Epithelial cell of esophagus (primary cell): ENCODE measurements around the gene KCNMA1.

Experiments used
- DNase-seq: peaks from one replicate; pipeline ENCODE4 v3.0.0; 2010; ENCODE audit warnings: low read depth
- H3K4me3 ChIP-seq: 2 replicates; pipeline ENCODE4 v1.5.1; 2011; ENCODE audit warnings: mild to moderate bottlenecking, low read length, control low read depth
- CTCF ChIP-seq: IDR thresholded peaks from 2 replicates; pipeline ENCODE4 v1.5.1; 2011; ENCODE audit warnings: low read depth, mild to moderate bottlenecking, low read length, control low read depth, inconsistent platforms; ENCODE audit not compliant: insufficient read depth; ENCODE audit errors: missing control alignments

The KCNMA1 gene

DNA sequence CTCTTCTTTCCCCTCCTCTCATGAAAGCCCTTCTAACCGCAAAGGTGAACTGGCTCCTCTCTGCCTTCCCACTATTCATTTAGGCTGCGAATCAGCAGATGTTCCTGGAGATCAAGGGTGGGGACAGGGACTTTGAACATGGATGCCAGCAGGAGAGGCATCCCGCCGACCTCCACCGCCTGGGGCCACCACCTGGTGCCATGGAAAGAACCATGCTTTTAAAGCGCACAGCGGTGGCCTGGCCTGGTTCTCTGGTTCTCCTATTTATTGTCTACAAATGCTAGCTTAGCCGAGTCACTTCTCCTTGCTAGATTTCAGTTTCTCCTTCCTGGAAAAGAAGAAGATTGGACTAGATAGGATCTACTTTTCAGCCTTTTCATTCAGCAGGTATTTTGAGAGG lies 43.2 kb upstream of the KCNMA1 start:
- no peak for DNase-seq
- no peak for TF ChIP-seq CTCF
- no peak overlapping the region for H3K4me3 ChIP-seq

DNA sequence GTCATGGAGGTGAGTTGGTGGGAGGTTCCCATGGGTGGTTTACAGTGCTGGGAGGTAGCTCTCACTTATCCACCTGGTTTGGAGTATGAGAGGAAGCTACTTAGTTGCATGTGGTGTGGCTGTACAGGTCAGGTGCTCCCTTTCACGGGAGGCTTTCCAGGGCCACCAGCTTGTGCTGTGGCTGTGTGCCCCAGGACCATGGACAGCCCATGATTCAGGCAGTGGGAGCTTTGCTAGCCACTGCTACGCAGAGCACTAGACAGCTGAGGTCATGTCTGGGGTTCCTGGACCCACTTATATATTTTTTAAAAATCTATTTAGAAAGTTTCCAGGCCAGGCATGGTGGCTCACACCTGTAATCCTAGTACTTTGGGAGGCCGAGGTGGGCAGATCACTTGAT lies 42.5 kb upstream of the KCNMA1 start:
- TF ChIP-seq CTCF = no peak
- no peak for DNase-seq
- no peak overlapping the region for H3K4me3 ChIP-seq

DNA sequence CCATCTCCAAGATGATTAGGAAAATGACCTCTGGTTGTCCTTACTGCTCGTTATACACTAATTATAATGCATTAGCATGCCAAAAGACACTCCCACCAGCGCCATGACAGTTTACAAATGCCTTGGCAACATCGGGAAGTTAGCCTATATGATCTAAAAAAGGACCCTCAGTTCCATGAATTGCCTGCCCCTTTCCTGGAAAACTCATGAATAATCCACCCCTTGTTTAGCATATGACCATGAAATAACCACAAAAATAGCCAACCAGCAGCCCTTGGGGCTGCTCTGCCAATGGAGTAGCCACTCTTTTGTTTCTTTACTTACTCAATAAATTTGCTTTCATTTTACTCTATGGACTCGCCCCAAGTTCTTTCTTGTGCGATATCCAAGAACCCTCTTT lies 41.6 kb upstream of the KCNMA1 start:
- no peak overlapping the region for H3K4me3 ChIP-seq
- no peak for DNase-seq
- no peak for TF ChIP-seq CTCF

DNA sequence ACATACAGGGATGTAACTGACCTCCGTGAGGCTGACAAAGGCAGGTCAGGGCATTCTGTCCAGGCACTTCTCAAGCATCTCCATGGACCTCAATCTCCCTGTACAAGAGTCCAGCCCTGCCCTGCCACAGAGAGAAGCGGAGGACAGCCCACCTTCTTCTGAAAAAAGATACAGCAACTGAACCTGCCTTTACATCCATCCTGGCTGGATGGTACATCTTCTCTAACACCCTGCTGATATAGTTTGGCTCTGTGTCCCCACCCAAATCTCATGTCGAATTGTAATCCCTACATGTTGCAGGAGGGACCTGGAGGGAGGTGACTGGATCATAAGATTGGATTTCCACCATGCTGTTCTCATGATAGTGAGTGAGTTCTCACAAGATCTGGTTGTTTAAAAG lies 40.5 kb upstream of the KCNMA1 start:
- H3K4me3 ChIP-seq = no peak overlapping the region
- DNase-seq = no peak
- TF ChIP-seq CTCF = no peak

DNA sequence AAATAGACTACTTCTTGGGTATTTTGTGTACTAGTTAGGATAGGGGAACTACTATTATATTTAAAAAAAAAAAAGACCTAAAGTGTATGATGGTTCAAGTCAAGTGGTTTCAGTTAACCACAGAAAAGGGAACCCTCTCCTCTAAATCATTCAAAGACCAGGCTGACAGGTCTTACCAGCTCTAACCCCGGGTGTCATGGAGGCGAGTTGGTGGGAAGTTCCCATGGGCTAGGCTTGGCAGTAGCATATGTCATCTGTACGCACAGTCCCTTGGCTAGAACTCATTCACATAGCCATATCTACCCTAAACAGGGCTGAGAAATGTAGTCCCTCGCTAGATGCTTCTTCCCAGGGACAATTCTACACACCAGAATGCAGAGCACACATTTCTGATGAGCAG lies 37.7 kb upstream of the KCNMA1 start:
- TF ChIP-seq CTCF = no peak
- H3K4me3 ChIP-seq = no peak overlapping the region
- DNase-seq = no peak

DNA sequence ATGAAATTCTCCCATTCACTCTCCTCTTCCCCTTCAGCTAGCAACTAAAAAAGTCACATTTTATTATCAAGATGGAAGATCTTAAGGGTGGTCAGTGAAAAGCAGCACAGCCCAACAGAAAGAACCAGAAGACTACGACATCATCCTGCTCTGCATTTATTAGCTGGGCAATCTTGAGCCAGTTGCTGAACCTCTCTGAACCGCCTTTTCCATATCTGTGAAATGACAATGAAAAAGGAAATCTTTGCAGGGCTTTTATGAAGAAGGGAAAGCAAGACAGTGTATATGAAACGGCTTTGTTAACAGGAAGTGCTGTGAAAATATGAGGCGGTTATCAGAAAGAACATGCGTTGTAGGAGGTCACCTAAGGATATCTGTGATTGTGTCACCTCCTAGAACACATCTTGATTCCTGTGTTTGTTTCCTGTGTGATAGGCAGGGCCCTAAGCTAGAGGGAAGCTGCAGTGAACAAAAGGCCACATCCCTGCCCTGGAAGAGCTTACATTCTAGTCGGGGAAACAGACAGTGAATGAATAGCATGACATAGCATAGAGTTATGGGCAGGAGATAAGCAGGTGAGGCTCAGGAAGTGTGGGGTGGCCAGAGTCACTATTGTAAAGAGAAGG lies 36.0 kb upstream of the KCNMA1 start:
- H3K4me3 ChIP-seq = no peak overlapping the region
- DNase-seq = no peak
- no peak for TF ChIP-seq CTCF

DNA sequence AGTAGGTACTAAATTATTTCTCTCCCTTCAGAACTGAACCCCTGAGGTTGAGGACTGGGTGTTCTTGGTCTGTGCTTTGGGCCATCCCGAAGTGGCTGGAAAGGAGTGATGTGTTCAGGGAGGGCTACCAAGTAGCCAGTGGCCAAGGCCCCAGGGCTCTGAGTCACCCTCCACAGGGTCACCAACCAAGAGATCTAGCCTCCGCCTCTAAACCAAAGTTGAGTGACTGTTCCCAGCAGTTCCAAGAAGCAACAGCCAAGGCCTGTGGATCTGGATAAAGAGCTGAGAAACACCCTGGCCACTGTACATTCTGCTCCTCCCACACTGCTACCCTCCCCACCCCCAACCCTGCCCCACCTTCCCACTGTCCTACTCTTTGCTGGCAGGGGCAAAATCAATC lies 35.5 kb upstream of the KCNMA1 start:
- no peak for DNase-seq
- no peak for TF ChIP-seq CTCF
- H3K4me3 ChIP-seq = no peak overlapping the region
